H1 (cell line): ENCODE measurements around the gene SPATS2L.

Experiments
- CTCF ChIP-seq, 3 experiments: IDR thresholded peaks; 1 replicate in 2 of 3; 2 replicates in 1 of 3; pipeline versions ENCODE4 v1.5.1 to v1.6.1; 2011; ENCODE audit warnings: low read length in 3 of 3, mild to moderate bottlenecking in 3 of 3, inconsistent platforms in 2 of 3, low read depth in 1 of 3, moderate library complexity in 1 of 3; ENCODE audit not compliant: insufficient read depth in 1 of 3; ENCODE audit errors: control extremely low read depth in 1 of 3
- SP1 ChIP-seq: IDR thresholded peaks from 2 replicates; pipeline ENCODE4 v1.6.1; 2011; ENCODE audit warnings: low read depth, low read length

- TF ChIP-seq CTCF (IDR thresholded peaks at IDR 0.05; ENCODE audit: control extremely low read depth in 1 of 3, insufficient read depth in 1 of 3, low read depth in 1 of 3, low read length in 3 of 3) (no peak), SP1 (no peak)
Observed at GRCh38 chr2:200322607-200323006, 16.1 kb downstream of the SPATS2L start.
